ENCODE data around the gene PHOX2B. TPM values are rescaled to one million over a fixed set of nuclear protein-coding genes. Genes with fewer than 3 reads are reported as not detected.

Gene PHOX2B
- total RNA-seq, 4 donors from 2014 or later = not detected

DNA sequence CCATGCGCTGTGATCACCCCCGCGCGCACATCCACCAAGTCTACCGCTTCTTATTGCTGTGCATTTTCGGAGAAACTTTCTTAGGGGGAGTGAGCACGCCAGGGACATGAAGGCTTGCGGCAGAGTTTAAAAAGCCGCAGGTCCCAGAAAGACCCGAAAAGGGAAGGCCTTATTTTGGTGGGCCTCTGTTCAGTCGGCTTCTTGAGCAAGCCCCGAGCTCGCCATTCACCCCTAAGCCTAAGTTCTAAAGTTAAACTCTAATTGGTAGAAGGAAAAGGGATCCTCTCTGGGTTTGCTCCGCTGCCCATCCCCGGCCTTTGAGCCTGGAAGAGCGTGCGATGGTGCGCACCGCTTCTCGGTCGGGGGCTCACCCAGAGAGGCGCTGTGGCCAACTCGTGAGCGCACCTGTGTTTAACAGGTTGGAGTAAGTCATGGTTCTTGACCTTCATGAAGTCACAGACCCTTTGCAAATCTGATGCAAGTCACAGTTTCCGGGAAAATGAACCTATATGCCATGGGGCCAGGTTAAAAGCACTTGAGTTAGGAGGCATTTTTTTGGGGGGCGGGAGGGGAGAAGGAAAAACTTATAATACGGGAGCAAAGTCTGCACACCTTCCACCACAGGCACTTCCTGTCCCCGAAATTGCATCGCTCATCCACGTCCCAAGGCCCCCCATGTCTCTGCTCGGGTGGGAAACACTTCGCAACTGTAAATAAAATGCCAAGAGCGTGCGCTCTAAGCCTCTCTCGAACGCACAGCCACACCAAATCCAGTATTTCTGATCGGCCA lies 1.9 kb downstream of the PHOX2B start:
- in situ Hi-C loops (cut with MboI; ENCODE audit: low sequenced_read_pairs in 4 of 4) = no loop called here
- intact Hi-C loops (cut with DNase I; ENCODE audit: low total_unique reads) = no loop called here

GRCh38 chr4:41746025-41746439 lies 2.5 kb downstream of the PHOX2B start:
- intact Hi-C loops (cut with DNase I; ENCODE audit: low total_unique reads) (no loop called here), in situ Hi-C loops (cut with MboI; ENCODE audit: low sequenced_read_pairs in 4 of 4) (no loop called here)
- no peak for ATAC-seq
- peaks cover 0 to 6% of the 10 kb centered on the region in 2 donors for H3K4me1 ChIP-seq
- TF ChIP-seq, protein P1, sequence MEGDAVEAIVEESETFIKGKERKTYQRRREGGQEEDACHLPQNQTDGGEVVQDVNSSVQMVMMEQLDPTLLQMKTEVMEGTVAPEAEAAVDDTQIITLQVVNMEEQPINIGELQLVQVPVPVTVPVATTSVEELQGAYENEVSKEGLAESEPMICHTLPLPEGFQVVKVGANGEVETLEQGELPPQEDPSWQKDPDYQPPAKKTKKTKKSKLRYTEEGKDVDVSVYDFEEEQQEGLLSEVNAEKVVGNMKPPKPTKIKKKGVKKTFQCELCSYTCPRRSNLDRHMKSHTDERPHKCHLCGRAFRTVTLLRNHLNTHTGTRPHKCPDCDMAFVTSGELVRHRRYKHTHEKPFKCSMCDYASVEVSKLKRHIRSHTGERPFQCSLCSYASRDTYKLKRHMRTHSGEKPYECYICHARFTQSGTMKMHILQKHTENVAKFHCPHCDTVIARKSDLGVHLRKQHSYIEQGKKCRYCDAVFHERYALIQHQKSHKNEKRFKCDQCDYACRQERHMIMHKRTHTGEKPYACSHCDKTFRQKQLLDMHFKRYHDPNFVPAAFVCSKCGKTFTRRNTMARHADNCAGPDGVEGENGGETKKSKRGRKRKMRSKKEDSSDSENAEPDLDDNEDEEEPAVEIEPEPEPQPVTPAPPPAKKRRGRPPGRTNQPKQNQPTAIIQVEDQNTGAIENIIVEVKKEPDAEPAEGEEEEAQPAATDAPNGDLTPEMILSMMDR (IDR thresholded peaks at IDR 0.05 in 4 of 5, conservative IDR thresholded peaks at IDR 0.05 in 1 of 5) = no peak
- TF ChIP-seq POLR2A (IDR thresholded peaks at IDR 0.05) = no peak
- H3K27me3 ChIP-seq = peaks cover 74 to 84% (median 80%) of the 10 kb centered on the region in 3 donors
- no peak for DNase-seq
- peak overlapping the region in 1 of 4 donors; percentile 2 for H3K4me3 ChIP-seq
- no peaks in the 10 kb centered on the region for H3K9me3 ChIP-seq
- H3K27ac ChIP-seq = no peak overlapping the region
- no peaks in the 10 kb centered on the region for H3K36me3 ChIP-seq

More for the DNA sequence above, 1.9 kb downstream of the PHOX2B start:
- Histone ChIP-seq H3K36me3 (no peaks in the 10 kb centered on the region), H3K27ac (no peak overlapping the region), H3K4me1 (peaks cover 0 to 6% of the 10 kb centered on the region in 2 donors), H3K4me3 (peak overlapping the region in 1 of 4 donors; percentile 44), H3K27me3 (peaks cover 80 to 90% (median 86%) of the 10 kb centered on the region in 3 donors), H3K9me3 (no peaks in the 10 kb centered on the region)
- TF ChIP-seq, protein P1 (IDR thresholded peaks at IDR 0.05 in 4 of 5, conservative IDR thresholded peaks at IDR 0.05 in 1 of 5) = no peak
- no peak for TF ChIP-seq POLR2A (IDR thresholded peaks at IDR 0.05)
- no peak for DNase-seq
- no peak for ATAC-seq

GRCh38 chr4:41745292-41746024 lies 3.1 kb downstream of the PHOX2B start:
- H3K4me1 ChIP-seq = peaks cover 0 to 6% of the 10 kb centered on the region in 2 donors
- H3K4me3 ChIP-seq = no peak overlapping the region
- in situ Hi-C loops (cut with MboI; ENCODE audit: low sequenced_read_pairs in 4 of 4) (no loop called here), intact Hi-C loops (cut with DNase I; ENCODE audit: low total_unique reads) (no loop called here)
- TF ChIP-seq POLR2A (IDR thresholded peaks at IDR 0.05) = no peak
- TF ChIP-seq, protein P1 (IDR thresholded peaks at IDR 0.05 in 4 of 5, conservative IDR thresholded peaks at IDR 0.05 in 1 of 5) = no peak
- no peaks in the 10 kb centered on the region for H3K36me3 ChIP-seq
- no peaks in the 10 kb centered on the region for H3K9me3 ChIP-seq
- ATAC-seq (no peak), DNase-seq (no peak)
- H3K27me3 ChIP-seq = peaks cover 68 to 78% (median 74%) of the 10 kb centered on the region in 3 donors
- H3K27ac ChIP-seq = no peak overlapping the region

GRCh38 chr4:41744572-41745291 lies 3.8 kb downstream of the PHOX2B start:
- Histone ChIP-seq H3K4me1 (peaks cover 0 to 6% of the 10 kb centered on the region in 2 donors), H3K4me3 (peak overlapping the region in 1 of 4 donors; percentile 25), H3K9me3 (no peaks in the 10 kb centered on the region), H3K36me3 (no peaks in the 10 kb centered on the region), H3K27me3 (peaks cover 62 to 71% (median 67%) of the 10 kb centered on the region in 3 donors), H3K27ac (no peak overlapping the region)
- no peak for DNase-seq
- TF ChIP-seq, protein P1 (IDR thresholded peaks at IDR 0.05 in 4 of 5, conservative IDR thresholded peaks at IDR 0.05 in 1 of 5) = no peak
- no peak for TF ChIP-seq POLR2A (IDR thresholded peaks at IDR 0.05)
- in situ Hi-C loops (cut with MboI; ENCODE audit: low sequenced_read_pairs in 4 of 4) (no loop called here), intact Hi-C loops (cut with DNase I; ENCODE audit: low total_unique reads) (no loop called here)
- no peak for ATAC-seq
